H1 (cell line): Measurements from ENCODE around the gene CCT6A. TPM values are rescaled to one million over a fixed set of nuclear protein-coding genes. Genes with fewer than 3 reads are reported as not detected.
A peak's percentile ranks its signal among the peaks of the same experiment; 100 is the strongest.

Experiments
- RAD21 ChIP-seq, 2 experiments: IDR thresholded peaks in 1 of 2; conservative IDR thresholded peaks in 1 of 2; 2 replicates each; pipeline ENCODE4 v1.6.1; 2011; ENCODE audit warnings: low read depth in 2 of 2, low read length in 2 of 2, improper control_type of control experiment in 1 of 2, inconsistent platforms in 1 of 2, mild to moderate bottlenecking in 1 of 2, moderate library complexity in 1 of 2
- ZNF274 ChIP-seq: IDR thresholded peaks from 2 replicates; pipeline ENCODE4 v1.7.0; 2012; ENCODE audit warnings: low read length, borderline replicate concordance; ENCODE audit errors: extremely low read depth
- polyA plus RNA-seq, 7 experiments: library from polyadenylated mRNA; depleted of rRNA in 3 of 7; stranded (reverse) in 5 of 7; unstranded in 2 of 7; fragments of >200 nt in 5 of 7; fragments of 200-250 nt in 2 of 7; gene quantifications; 1 replicate in 5 of 7; 2 replicates in 1 of 7; 4 replicates in 1 of 7; pipeline versions ENCODE4 v1.2.1 to v1.2.3, GENCODE V29; 2011 to 2013; ENCODE audit warnings: missing spikeins in 2 of 7, mixed read lengths in 2 of 7
- total RNA-seq: library from RNA; stranded (reverse); fragmentation: NEBNext Ultra II Directional; extraction: Animal tissue kit (Norgen Biotek cat#: 25700); gene quantifications from 2 replicates; pipeline ENCODE4 v1.2.1, GENCODE V29; 2021

The CCT6A gene
- total and polyA plus RNA-seq, 2 of the 8 experiments (the other 6 are each of a cell fraction or from before 2014, with no cell fraction given), result 201 to 272 TPM

DNA sequence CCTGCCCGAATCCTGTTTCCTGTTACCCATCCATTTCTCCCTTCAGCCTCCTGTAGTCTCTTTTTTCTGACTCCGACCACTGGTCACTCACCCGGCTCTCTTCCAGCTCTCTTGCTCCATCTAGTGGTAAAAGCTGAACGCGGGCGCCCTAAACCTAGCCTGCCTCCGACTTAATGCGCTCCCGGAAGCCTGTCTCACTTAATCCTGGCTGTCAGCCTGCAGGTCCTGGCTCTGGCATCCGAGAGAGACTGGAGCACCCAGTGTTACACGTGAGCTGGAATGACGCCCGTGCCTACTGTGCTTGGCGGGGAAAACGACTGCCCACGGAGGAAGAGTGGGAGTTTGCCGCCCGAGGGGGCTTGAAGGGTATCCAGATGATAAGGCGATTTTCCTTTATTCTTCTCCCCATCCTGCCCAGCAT, 22.8 kb downstream of the CCT6A start (continued):
- TF ChIP-seq RAD21 (IDR thresholded peaks at IDR 0.05 in 1 of 2, conservative IDR thresholded peaks at IDR 0.05 in 1 of 2; ENCODE audit: low read depth in 2 of 2, low read length in 2 of 2) (peak; percentile 87 to 91), ZNF274 (no peak)
- TF ChIP-seq, all 59 proteins: peak for 5
